ENCODE results near the gene SH3BGRL2.

- TF ChIP-seq POLR2A (IDR thresholded peaks at IDR 0.05): no peak
- peak; percentile 32 to 64 (median 48) for TF ChIP-seq CTCF (IDR thresholded peaks at IDR 0.05)
These were observed 41.5 kb downstream of the SH3BGRL2 start for GRCh38 chr6:79672631-79673111.
